GM12875 (cell line): ENCODE measurements around the gene NRAP.

Source experiments
- H3K4me3 ChIP-seq: one replicate; pipeline ENCODE4 v1.5.1; 2011; ENCODE audit warnings: low read depth, low read length, control low read depth
- TF ChIP-seq, protein P1 (sequence below): IDR thresholded peaks from 2 replicates; pipeline ENCODE4 v1.5.1; 2011; ENCODE audit warnings: low read depth, mild to moderate bottlenecking, control low read depth, inconsistent platforms, low read length, moderate library complexity, borderline replicate concordance; ENCODE audit not compliant: insufficient read depth

The NRAP gene

DNA sequence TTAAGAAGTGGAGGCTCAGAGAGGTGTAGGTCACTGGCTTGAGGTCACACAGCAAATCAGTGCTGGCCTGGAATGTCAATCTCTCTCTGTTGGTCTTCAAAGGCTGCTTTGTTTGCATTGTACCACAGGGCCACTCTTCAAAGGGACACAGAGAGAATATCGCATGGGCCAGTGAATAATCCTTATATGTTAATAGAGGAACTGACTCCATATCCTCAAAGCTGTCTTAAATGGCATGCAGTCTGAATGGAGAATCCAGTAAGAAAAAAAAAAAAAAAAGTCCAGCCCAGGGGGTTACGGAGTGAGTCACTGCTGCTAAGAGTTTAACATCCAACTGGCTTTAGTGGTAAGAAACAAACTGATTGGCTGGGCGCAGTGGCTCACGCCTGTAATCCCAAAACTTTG, 54.1 kb downstream of the NRAP start:
- TF ChIP-seq, protein P1, sequence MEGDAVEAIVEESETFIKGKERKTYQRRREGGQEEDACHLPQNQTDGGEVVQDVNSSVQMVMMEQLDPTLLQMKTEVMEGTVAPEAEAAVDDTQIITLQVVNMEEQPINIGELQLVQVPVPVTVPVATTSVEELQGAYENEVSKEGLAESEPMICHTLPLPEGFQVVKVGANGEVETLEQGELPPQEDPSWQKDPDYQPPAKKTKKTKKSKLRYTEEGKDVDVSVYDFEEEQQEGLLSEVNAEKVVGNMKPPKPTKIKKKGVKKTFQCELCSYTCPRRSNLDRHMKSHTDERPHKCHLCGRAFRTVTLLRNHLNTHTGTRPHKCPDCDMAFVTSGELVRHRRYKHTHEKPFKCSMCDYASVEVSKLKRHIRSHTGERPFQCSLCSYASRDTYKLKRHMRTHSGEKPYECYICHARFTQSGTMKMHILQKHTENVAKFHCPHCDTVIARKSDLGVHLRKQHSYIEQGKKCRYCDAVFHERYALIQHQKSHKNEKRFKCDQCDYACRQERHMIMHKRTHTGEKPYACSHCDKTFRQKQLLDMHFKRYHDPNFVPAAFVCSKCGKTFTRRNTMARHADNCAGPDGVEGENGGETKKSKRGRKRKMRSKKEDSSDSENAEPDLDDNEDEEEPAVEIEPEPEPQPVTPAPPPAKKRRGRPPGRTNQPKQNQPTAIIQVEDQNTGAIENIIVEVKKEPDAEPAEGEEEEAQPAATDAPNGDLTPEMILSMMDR: no peak
- no peak overlapping the region for H3K4me3 ChIP-seq

DNA sequence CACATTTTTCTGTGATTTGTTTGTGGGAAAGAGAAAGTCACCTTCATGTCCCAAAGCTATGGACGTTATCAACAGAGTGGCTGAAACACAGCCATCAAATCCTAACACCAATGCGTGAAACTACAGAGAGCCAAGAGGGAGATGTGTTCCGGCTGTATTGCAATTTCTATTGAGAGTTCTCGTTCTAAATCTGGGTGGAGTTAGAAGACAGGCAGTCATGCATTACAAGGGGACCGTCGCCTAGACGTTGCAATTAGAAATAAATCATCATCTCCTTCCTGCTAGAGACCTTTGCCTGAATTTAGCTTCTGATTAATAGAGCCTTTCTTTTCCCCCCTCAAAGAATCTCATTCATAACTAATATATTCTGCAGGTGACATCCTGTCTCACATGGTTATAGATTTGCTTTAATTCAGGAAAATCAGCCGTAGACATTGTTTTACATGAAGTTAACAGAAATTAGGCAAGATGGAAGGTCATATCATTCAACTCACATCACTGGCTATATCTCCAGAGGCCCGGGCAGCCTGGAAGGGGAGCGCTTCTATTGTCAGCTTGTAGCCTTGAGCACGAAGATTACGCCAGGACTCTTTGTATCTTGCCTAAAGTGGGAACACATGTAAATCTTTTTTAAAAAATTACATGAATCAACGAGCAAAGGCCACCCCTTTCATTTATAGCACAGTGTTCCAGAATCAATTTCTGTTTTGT, 58.4 kb downstream of the NRAP start:
- H3K4me3 ChIP-seq: no peak overlapping the region
- TF ChIP-seq, protein P1: no peak

DNA sequence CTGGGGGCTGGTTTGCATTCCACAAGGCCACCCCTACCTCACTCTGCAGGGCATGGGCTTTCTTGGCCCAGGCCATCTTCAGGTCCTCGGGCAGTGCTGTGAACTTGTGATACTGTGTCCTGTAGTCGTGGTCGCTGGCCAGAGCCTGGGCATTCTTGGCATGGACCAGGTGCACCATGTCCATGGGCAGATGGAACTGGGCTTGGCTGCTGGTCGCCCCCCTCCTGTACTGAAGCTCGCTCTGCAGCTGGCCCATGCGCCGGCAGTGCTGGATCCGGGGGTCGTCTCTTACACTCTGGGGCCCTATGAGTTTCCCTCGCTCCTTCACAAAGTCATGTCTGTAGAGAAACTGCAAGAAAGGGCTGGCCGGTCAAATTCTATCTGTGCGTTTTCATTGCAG, 59.3 kb downstream of the NRAP start:
- TF ChIP-seq, protein P1: no peak

DNA sequence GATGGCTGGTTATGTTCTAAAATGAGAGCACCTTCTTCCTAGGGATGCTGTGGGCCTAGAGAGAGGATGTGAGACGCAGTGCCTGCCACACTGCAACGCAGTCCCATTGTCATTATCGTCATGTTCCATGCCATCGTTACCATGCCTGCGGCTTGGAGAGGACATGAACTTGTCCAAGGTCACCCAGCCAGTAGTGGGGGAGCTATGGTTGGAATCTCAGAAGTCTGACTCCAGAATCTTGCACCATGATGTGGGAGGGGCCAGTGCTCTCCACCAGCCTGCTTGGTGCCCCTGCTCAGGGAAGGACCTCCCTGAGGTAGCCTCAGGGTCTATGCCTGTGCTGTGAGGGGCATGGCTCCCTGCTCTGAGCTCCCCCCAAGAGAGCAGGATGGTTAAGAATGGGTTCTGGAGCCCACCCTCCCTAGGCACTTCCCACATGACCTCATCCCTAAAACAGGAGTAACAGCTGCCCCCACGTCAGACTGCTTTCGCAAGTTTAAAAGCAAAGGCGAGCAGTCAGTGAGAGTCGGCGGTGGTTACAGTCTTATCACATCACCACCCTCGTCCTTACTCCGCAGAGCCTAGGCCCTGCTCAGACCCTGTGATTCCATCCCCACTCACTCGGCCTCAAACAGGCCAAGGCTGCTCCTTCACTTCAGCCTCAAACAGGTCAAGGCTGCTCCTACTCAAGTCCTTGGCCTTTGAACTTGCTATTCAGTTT, 60.6 kb downstream of the NRAP start:
- TF ChIP-seq, protein P1: no peak
- H3K4me3 ChIP-seq: no peak overlapping the region

More for the DNA sequence above, 59.3 kb downstream of the NRAP start:
- H3K4me3 ChIP-seq: no peak overlapping the region

DNA sequence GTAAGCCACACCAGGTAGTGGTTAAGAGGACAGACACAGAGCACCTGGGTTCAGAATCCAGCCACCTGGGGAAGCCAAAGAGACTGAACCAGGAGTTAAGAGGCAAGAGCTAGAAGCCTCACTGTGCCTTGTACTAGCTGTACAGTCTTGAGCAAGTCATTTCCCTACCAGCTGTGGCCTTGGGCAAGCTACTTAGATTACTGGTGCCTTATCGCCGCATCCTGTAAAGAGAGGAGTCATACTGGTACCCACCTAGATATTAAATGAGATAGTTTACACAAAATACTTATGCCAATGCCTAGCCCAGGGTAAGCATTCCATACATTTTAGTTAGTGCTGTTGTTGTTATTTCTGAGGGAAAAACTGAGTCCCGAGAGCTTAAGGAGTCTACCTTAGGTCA, 63.3 kb downstream of the NRAP start:
- no peak overlapping the region for H3K4me3 ChIP-seq
- TF ChIP-seq, protein P1: no peak

DNA sequence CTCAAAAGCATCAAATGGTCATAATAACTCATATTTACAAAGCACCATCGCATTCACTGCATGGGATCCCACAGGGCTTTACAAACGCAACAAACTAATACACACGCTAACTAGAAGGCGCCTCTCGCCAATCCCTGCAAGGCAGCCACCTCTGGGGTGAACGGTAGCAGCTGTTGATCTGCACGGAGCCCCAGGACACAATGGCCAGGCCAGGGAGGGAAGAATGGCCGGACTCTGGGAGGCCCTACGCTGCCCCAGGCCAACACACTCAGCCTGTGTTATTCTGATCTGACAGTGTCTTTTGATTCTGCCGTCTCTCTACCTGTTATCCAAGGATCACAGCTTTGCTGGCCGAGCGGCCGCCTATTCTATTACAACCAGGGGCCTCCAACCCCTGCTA, 69.2 kb downstream of the NRAP start:
- TF ChIP-seq, protein P1: no peak
- no peak overlapping the region for H3K4me3 ChIP-seq

DNA sequence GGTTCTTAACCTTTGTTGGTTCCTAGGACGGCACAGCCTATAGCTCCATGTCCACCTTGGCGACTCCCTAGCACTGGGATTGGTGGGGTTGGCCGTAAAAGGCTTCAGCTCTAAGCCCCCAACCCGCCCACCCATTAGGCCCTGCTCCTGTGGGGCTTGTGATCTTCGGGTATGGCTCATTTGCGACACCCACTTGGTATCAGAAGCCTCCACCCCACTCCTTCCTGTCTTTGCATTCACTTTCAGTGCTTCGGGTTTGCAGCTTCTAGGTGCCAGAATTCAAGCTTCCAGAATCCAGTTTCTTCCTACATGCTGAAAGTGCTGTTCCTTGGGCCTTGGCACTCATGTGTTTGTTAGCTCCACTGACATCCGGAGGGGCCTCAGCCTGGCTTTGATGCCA, 71.5 kb downstream of the NRAP start:
- TF ChIP-seq, protein P1: no peak

More for the DNA sequence above, 71.5 kb downstream of the NRAP start:
- no peak overlapping the region for H3K4me3 ChIP-seq
